Measurements from ENCODE around the gene KIF20B. TPM values are rescaled to one million over a fixed set of nuclear protein-coding genes. Genes with fewer than 3 reads are reported as not detected.

KIF20B gene
- total RNA-seq, 4 donors from 2014 or later = 3.7 to 5.3 (median 4.1) TPM

- TF ChIP-seq CTCF (IDR thresholded peaks at IDR 0.05; ENCODE audit: low read depth) = no peak
Observed at GRCh38 chr10:89659143-89660131, 42.0 kb upstream of the KIF20B start.

GRCh38 chr10:89662596-89662995, 38.8 kb upstream of the KIF20B start:
- no peak for TF ChIP-seq CTCF (IDR thresholded peaks at IDR 0.05; ENCODE audit: low read depth)

- no peak for TF ChIP-seq CTCF (IDR thresholded peaks at IDR 0.05; ENCODE audit: low read depth)
Observed at GRCh38 chr10:89663144-89663543, 38.2 kb upstream of the KIF20B start.

GRCh38 chr10:89664203-89664602, 37.2 kb upstream of the KIF20B start:
- no peak for TF ChIP-seq CTCF (IDR thresholded peaks at IDR 0.05; ENCODE audit: low read depth)

- no peak for TF ChIP-seq CTCF (IDR thresholded peaks at IDR 0.05; ENCODE audit: low read depth)
Observed at GRCh38 chr10:89665302-89665701, 36.1 kb upstream of the KIF20B start.

GRCh38 chr10:89666138-89666537, 35.3 kb upstream of the KIF20B start:
- TF ChIP-seq CTCF (IDR thresholded peaks at IDR 0.05; ENCODE audit: low read depth) = no peak

GRCh38 chr10:89668386-89669071, 32.9 kb upstream of the KIF20B start:
- no peak for TF ChIP-seq CTCF (IDR thresholded peaks at IDR 0.05; ENCODE audit: low read depth)
